Stromal cell of bone marrow (primary cell): Measurements from ENCODE around the gene SOCS1.
"Not testable (repeated sequence)": the region's sequence is repeated elsewhere in the genome, so short reads cannot be mapped to it uniquely, and the experiment has no call there.

ENCODE experiments used
- DNase-seq: peaks from one replicate; pipeline ENCODE4 v3.0.0-alpha.2; 2012; ENCODE audit warnings: low read depth

SOCS1 gene

DNA sequence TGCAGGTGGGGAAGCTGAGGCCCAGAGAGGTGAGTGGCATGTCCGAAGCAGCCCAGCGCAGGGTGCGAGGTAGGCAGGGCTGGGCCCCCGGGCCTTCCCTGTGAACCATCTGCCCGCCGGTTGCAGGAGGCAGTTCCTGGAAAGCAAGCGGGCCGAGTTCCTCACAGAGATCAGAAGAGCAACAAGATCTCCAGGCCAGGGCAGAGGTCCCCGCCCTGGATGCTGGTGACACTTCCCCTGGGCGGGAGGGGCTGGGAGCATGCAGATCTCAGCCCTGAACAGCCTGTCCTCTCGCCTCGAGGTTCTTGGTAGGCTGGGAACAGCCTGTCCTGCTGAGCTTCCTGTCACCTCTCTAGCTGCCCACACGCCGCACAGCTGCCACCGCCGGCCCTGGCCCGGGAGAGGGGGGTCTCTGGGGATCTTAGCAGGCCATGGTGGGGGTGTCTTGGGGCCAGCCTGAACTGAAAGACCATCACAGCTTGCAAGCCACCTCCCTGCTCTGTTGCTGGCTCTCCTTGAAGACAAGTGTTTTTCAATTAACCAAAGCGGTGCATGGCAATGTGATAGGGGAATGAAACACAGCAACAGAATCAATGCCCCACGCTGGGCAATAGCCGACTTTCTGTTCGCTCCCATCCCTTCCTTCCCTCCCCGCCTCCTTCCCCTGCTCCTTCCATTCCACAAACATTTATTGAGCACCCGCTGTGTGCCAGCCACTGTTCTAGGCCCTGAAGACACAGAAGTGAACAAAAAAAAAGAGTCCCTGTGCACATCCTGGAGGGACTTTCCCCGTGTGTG is 31.7 kb downstream of the SOCS1 start:
- DNase-seq: no peak

DNA sequence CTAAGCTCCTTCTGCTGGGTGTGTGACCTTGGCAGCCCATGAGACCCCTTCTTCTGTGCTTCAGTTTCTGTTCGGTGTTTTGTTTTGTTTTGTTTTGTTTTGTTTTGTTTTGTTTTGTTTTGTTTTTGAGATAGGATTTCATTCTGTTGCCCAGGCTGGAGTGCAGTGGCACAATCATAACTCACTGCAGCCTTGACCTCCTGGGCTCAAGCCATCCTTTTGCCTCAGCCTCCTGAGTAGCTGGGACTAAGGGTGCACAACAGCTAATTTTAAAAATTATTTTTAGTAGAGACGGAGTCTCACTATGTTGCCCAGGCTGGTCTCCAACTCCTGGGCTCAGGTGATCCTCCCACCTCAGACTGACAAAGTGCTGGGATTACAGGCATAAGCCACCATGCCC is 35.5 kb downstream of the SOCS1 start:
- not testable (repeated sequence) for DNase-seq

DNA sequence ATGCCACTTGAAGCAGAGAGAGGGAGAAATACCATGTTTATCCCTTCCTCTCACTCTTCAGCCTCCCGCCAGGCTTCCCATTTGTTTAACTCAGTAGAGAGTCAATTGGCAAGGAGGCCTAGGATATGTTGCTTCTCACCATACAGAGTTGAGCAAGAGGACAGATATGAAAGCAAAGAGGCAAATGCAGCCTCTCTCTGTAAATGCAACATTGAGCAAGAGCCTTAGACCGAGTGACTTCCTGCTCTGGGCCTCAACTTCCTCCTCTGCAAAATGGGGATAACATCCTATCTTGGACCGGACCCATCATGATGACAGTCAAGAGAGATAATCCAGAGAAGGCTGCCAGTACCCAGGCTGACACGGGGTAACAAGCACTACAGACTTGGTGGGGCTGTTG is 36.8 kb downstream of the SOCS1 start:
- DNase-seq: no peak

DNA sequence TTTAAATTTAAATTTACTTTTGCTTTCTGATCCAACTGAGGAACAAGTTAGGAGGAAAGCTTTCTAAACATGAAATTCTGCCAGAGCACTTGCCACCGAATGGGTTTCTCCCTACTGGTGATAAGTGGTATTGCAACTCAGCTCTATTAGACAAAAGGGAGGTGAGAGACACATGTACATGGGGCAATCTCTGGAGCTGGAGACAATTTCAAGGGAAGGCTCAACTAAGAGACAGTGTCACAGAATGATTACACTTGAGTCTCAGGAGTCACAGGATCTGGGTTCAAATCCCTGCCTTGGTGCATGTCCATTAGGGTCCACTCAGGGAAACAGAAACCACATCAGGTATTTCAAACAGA is 37.4 kb downstream of the SOCS1 start:
- no peak for DNase-seq

DNA sequence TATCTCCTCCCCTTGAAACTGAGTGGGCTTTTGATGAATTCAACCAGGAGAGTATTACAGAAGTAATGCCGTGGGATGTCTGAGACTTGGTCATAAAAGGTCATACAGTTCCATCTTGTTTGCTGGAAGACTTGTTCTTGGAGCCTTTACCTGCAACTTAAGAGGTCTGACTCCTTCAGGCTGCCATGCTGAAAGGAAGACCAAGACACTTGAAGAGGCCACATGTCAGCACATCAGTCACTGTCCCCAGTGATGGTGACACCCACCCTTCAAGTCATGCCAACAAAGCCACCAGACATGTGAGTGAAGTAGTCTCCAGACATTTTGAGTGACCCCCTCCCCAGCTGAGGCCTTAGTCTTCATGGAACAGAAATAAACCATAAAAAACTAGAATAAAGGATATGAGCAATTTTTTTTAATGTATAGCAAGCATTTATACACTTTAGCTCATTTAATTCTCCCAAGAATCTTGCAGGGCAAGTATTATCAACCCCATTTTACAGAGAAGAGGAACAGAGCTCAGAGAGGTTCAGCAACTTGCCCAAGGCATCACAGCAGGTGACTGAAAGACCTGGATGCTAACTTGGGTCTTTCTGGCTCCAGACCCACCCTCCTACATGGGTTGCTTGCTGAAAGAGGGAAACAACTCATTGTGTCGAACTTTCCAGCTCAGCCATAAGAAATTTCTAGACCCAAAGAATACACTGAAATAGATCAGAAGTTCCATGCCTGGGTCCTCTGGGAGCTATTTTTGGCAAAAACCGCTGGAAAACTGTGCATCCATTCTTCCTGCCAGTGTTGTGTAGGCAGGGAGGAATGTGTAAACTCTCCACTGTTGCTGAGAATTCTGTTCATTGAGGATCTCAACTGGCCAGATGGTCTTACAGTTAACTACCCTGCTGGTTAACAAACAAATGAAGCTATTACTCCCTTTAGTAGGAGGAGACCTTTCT is 38.1 kb downstream of the SOCS1 start:
- no peak for DNase-seq

DNA sequence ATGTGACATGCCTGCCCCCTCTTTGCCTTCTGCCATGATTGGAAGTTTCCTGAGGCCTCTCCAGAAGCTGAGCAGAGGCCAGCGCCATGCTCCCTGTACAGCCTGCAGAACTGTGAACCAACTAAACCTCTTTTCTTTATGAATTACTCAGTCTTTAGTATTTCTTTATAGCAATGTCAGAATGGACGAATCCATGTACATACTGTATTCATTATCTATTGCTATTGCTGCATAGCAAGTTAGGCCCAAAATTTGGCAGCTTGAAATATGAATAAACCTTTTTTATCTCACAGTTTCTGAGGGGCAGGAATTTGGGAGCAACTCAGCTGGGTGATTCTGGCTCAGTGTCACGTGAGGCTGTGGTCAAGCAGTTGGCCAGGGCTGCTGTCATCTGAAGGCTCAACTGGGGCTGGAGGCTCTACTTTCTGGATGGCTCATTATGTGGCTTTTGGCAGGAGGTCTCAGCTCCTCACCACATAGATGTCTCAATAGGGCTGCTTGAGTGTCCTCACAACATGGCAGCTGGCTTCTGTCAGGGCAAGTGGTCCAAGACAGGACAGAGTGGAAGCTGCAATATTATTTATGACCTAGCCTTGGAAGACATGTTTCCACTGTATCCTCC is 40.0 kb downstream of the SOCS1 start:
- no peak for DNase-seq

DNA sequence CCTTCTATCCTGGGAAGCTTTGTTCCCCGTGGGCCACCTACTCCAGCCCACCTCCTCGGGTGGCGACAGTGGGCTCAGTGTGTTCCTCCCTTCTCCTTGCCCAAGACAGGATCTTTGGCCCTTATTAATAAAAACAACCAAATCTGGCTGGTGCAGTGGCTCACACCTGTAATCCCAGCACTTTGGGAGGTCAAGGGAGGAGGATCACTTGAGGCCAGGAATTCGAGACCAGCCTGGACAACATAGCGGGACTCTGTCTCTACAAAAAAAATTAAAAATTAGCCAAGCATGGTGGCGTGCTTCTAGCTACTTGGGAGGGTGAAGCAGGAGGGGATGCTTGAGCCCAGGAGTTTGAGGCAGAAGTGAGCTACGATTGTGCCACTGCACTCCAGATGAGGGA is 42.2 kb downstream of the SOCS1 start:
- no peak for DNase-seq

DNA sequence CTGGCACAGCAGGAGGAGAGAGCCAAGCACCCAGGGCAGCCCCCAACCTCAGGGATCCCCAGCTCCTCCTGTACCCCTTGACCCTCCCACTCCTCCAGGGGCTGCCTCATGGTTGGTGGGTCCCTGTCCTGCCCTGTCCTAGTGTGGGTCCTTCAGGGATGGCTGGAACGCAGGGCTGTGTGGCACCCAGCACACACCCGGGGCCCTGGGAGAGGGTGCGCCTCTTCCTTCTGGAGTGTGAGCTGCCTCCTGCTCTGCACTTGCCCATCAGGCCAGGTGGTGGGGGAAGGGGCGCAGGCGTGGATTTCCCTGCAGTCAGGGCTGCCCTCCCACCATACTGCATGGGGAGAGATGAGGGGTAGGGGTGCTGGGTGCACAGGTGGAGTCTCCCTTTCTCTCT is 42.6 kb downstream of the SOCS1 start:
- no peak for DNase-seq

DNA sequence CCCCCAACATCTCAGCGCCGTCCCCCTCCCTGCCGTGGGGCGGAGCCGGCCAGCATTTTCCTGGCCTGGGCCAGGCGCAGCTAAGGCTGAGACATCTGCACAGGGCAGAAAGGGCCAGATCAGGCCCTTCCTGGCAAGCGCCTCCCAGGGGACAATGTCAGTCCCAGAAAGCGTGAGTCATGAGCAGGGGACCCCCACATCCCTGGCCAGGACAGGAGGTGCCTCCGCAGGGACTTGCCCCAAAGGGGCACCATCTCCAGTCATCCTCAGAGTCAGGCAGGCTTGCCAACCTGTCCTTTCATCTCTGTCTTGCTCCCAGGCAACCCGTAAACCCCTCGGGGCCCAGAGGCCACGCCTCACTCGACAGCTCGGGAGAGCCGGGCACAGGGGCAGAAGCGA is 43.2 kb downstream of the SOCS1 start:
- no peak for DNase-seq

DNA sequence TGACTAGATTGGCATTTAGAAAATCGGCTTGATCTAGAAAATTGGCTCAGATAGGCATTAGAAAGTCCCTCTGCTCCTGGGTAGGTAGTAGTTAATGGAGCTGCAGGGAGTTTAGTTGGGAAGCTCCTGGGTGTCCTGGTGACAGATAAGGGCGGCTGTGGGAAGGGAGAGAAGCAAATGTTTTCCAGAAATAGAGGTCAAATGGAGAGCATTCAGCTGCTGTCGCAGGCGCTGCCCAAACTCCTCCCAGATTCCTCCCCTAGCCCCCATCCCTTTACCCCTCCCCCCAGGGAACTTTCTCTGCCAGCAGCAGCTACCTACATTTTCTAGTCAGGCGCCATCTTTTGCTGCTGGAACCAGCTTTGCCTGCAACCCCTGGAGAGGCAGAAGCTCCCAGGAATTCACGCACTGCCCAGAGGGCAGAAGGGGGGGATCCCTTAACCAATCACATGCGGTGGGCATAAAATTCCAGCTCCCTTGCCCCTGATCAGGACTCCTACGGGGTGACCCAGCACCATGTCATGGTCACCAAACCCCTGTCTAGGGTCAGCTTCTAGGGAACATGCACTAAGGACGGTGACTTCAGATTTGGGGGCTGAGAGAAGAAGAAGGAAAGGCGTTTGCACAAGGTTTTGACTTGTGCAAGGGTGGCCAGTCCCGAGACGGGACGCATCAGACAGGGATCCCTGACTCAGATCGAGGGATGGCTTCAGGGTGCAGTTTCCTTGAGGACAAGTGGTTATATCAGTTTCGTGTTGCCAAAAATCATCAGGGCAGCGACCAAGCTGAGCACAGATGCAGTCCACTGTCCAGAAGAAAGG is 43.8 kb downstream of the SOCS1 start:
- DNase-seq: no peak

DNA sequence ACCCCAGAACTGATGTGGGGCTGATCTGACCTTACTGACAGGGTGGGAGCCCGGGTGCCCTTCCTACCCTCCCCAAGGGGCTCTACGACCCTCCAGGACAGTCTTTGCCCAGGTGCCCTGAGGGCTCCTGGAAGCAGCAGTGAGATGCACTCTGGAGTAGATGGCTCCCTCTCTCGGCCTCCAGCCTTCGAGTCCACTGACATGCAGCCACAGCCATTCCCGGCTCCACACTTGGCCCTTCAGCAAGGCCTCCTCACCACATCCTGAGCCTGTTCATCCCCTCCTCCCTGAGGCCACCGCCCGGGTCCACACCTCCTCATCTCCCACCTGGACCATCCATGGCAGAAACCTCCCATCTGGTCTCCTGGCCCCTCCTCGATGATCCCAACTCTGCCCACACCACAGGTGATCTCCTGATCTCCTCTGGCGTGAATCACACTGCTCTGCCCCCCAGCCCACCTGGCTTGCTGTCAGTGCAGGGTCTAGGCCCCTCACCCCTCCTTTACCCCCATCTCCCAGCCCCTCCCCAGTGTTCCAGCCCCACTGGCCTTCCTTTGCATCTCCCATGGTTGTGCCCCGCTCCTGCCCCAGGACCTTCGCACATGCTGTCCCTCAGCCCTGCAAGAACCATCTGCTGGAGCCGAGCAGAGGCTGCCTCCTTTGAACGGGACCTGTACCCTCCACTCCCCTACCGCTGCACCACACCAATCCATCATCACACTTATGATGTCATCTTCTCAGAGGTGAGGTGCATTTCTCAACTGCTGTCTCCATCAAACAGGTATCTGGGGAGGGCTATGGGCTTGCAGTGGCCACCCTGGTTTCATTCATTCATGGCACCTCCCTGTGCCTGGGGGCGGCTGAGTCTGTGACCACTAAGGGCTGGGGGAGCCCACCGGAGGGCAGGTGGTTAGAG is 44.7 kb downstream of the SOCS1 start:
- DNase-seq: no peak

DNA sequence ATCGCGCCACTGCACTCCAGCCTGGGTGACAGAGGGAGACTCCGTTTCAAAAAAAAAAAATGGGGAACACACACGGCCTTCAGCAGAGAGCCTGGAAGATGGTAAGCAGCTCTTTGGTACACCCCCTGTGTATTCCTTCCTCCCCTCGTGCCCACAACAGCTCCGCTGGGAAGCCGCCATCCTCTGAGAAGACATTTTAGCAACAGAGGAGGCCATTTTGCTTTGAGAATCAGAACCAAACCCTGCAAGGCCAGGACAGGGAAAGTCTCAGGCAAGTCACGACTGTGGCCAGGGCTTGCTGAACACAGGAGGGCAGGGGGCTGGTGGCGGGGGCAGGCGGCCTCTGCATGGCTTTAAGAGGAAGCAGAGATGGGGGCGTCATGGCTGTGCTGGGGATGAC is 45.7 kb downstream of the SOCS1 start:
- DNase-seq: no peak

DNA sequence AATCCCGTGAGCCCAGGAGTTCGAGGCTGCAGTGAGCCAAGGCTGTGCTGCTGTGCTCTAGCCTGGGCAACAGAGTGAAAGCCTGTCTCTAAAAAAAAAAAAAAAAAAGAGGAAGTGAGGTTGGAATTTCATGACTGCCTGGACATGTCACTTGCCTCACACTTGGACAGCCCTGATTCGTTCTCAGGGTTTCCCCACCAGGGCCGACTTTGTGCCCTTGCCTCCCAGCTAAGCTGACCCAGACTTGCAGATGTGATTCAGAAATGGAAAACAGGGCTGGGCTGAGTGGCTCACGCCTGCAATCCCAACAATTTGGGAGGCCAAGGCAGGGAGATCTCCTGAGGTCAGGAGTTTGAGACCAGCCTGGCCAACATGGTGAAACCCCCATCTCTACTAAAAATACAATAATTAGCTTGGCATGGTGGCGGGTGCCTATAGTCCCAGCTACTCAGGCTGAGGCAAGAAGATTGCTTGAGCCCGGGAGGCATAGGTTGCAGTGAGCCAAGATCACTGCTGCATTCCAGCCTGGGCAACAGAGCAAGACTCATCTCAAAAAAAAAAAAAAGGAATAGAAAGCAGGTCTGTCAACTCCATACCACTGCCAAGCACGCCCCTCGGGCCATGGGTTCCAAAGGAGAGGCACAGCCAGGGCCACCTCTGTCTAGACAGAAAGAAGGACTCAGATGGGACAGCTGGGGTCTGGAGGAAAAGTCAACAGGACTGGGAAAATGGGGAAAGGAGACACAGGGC is 46.9 kb downstream of the SOCS1 start:
- DNase-seq: no peak

DNA sequence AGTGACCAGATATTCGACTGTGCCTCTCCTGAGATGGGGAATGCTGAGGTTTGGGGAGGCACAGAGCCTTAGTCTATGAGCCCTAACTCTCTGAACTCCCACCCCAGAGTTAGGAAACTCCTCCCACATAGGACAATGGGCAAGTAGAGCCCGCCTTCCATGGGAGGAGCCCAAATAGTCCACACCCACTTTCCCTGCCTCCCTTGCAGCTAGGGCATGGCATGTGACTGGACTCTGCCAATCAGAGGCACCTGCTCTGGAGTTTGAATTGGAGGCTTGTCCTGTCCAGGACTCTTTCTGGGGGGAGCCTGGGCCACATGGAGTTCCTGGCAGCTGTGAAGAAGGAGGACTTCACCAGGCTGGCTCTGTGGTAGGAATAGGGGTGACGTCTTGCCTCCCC is 48.4 kb downstream of the SOCS1 start:
- no peak for DNase-seq

DNA sequence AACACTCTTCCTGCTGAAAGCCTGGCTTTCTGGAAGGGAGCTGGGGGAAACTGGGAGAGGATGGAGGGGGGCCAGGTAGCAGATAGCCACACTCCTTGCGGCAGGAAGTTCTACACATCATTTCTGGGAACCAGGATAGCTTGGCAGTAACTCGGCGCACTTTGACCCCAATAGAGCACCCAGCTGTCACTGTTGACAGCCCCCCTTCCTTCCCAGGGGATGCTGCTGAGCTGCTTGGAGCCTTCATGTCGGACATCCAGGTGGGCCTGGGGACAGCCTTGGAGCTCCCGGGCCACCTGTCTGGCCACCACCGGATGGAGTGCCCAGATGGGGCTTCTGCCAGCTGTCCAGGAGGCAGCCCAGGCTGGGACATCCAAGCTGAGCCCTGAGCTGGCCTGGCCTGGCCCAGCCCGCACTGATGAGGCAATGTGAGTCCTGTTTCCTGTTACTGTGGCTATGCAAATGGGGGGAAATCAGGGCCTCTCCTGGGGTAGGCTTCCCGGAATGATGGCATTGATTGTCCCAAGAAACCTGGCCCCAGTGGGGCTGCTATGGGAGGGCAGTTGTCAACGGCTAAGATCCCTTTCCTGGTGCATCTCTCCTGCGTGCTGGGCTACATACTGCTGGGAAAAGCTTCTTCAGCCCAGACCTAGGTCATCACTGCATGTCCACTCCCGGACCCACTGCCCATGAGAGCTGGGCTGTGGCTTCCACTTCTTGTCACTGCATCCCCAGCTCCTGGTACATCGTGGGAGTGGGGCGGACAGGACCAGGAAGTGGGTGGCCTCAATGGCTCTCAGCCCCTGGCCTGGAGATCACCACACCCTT is 50.0 kb downstream of the SOCS1 start:
- no peak for DNase-seq

DNA sequence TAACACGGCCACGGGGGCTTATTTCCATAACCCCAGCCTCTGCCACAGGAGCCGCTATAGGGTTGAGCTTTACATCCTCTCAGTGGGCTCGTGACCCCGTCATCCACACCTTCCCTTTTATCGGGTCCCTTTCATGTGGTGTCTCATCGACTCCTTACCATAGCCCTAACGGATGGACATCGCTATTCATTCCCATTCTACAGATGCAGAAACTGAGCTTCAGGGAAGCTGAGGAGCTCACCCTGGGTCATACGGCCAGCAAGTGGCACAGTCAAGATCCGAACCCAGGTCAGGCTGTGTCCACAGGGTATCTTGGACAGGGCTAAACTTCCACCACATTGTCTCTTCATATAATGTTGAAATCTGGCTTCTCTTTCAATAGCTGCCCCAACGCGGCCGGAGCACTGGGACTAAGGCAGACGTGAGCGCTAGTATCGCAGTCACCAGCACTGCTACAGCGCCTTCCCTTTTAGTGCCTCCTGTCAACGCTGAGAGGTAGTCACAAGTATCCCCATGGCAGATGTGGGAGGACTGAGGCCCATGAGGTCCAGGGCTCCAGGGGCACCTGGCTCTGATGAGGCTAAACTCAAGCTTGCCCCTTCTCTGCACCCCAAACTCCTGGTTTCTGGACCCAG is 50.8 kb downstream of the SOCS1 start:
- DNase-seq: no peak

DNA sequence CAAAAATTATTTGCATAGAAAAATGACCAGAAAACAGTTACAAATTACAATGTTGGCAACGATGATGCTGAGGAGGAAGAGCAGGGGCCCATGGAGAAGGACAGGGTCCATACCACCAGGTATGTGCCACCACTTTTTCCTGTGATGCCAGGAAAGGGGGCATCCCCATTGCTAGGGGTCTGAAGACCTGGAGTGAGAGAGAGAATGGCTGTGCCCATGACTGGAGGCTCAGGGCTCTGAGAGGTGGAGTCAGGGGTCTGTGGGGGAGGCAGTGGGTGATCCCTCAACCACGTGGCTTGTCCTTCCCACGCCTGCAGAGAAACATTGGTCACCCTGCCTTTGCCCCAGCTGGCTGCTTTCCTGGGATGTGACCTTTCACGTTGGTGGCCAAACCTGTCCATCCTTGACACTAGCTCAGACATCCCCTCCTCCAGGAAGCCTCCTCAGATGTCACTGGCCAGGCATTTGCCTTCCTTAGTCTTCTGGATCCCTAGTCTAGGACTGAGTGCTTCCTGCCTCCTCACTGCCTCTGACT is 51.4 kb downstream of the SOCS1 start:
- DNase-seq: no peak
